ENCODE measurements around the gene PCP4L1.
A peak's percentile ranks its signal among the peaks of the same experiment; 100 is the strongest.
"Not testable (repeated sequence)": the region's sequence is repeated elsewhere in the genome, so short reads cannot be mapped to it uniquely, and the experiment has no call there.

PCP4L1 gene

GRCh38 chr1:161251579-161251978 lies 7.0 kb upstream of the PCP4L1 start:
- TF ChIP-seq POLR2AphosphoS5 (IDR thresholded peaks at IDR 0.05; ENCODE audit: low read depth), result no peak
- TF ChIP-seq, protein P1, sequence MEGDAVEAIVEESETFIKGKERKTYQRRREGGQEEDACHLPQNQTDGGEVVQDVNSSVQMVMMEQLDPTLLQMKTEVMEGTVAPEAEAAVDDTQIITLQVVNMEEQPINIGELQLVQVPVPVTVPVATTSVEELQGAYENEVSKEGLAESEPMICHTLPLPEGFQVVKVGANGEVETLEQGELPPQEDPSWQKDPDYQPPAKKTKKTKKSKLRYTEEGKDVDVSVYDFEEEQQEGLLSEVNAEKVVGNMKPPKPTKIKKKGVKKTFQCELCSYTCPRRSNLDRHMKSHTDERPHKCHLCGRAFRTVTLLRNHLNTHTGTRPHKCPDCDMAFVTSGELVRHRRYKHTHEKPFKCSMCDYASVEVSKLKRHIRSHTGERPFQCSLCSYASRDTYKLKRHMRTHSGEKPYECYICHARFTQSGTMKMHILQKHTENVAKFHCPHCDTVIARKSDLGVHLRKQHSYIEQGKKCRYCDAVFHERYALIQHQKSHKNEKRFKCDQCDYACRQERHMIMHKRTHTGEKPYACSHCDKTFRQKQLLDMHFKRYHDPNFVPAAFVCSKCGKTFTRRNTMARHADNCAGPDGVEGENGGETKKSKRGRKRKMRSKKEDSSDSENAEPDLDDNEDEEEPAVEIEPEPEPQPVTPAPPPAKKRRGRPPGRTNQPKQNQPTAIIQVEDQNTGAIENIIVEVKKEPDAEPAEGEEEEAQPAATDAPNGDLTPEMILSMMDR (IDR thresholded peaks at IDR 0.05; ENCODE audit: insufficient read depth, low read length), result no peak
- no peak for TF ChIP-seq GABPA (IDR thresholded peaks at IDR 0.05; ENCODE audit: low read depth)
- TF ChIP-seq, protein P2, sequence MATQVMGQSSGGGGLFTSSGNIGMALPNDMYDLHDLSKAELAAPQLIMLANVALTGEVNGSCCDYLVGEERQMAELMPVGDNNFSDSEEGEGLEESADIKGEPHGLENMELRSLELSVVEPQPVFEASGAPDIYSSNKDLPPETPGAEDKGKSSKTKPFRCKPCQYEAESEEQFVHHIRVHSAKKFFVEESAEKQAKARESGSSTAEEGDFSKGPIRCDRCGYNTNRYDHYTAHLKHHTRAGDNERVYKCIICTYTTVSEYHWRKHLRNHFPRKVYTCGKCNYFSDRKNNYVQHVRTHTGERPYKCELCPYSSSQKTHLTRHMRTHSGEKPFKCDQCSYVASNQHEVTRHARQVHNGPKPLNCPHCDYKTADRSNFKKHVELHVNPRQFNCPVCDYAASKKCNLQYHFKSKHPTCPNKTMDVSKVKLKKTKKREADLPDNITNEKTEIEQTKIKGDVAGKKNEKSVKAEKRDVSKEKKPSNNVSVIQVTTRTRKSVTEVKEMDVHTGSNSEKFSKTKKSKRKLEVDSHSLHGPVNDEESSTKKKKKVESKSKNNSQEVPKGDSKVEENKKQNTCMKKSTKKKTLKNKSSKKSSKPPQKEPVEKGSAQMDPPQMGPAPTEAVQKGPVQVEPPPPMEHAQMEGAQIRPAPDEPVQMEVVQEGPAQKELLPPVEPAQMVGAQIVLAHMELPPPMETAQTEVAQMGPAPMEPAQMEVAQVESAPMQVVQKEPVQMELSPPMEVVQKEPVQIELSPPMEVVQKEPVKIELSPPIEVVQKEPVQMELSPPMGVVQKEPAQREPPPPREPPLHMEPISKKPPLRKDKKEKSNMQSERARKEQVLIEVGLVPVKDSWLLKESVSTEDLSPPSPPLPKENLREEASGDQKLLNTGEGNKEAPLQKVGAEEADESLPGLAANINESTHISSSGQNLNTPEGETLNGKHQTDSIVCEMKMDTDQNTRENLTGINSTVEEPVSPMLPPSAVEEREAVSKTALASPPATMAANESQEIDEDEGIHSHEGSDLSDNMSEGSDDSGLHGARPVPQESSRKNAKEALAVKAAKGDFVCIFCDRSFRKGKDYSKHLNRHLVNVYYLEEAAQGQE (IDR thresholded peaks at IDR 0.05; ENCODE audit: insufficient replicate concordance, low read depth), result no peak
- TF ChIP-seq SPI1 (IDR thresholded peaks at IDR 0.05; ENCODE audit: borderline replicate concordance, low read depth), result no peak
- no peaks in the 10 kb centered on the region for H3K27me3 ChIP-seq (ENCODE audit: insufficient read depth, poor library complexity, severe bottlenecking)
- no peak for DNase-seq (ENCODE audit: low read depth in 1 of 2, low spot score in 1 of 2)

DNA sequence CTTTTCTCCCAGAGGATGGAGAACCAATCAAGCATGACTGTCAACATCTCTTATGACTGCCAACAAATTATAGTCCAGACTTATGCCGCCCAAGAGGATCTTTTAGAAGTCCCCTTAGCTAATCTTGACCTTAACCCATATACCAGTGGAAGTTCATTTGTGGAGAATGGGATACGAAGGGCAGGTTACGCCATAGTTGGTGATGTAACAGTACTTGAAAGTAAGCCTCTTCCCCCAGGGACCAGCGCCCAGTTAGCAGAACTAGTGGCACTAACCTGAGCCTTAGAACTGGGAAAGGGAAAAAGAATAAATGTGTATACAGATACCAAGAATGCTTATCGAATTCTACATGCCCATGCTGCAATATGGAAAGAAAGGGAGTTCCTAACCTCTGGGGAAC lies 3.2 kb upstream of the PCP4L1 start:
- DNase-seq (ENCODE audit: low read depth in 1 of 2, low spot score in 1 of 2), result peak; percentile 33 to 40
- peaks cover 24% of the 10 kb centered on the region for H3K27me3 ChIP-seq (ENCODE audit: insufficient read depth, poor library complexity, severe bottlenecking)
- H3K27ac ChIP-seq (replicated peaks); H3K4me3 ChIP-seq (replicated peaks; ENCODE audit: insufficient read depth, low read length): not testable (repeated sequence)

More at GRCh38 chr1:161251579-161251978, 7.0 kb upstream of the PCP4L1 start:
- H3K4me3 ChIP-seq (replicated peaks; ENCODE audit: insufficient read depth, low read length), result no peak overlapping the region
- no peak overlapping the region for H3K27ac ChIP-seq (replicated peaks)

DNA sequence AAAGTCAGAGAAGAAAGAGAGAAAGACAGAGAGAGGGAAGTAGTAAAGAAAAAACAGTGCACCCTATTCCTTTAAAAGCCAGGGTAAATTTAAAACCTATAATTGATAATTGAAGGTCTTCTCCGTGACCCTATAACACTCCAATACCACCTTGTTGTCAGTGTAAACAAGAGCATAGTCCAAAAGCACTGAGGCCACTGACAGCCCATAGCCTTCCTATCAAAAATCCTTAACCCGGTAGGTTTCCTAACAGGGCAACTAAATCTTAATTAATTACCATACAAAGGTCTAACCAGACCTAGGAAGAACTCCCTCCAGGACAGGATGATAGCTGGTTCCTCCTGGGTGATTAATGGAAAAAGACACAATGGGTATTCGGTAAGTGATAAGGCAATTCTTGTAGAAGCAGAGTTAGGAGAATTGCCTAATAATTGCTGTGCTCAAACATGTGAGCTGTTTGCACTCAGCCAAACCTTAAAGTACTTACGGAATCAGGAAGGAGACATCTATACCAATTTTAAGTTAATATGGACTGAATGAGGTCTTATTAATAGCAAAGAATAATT lies 2.5 kb upstream of the PCP4L1 start:
- peaks cover 30% of the 10 kb centered on the region for H3K27me3 ChIP-seq (ENCODE audit: insufficient read depth, poor library complexity, severe bottlenecking)
- peak in 1 of 2 experiments; percentile 18 for DNase-seq (ENCODE audit: low read depth in 1 of 2, low spot score in 1 of 2)
- not testable (repeated sequence) for H3K4me3 ChIP-seq (replicated peaks; ENCODE audit: insufficient read depth, low read length); H3K27ac ChIP-seq (replicated peaks)

- not testable (repeated sequence) for DNase-seq (ENCODE audit: low read depth in 1 of 2, low spot score in 1 of 2); H3K4me3 ChIP-seq (replicated peaks; ENCODE audit: insufficient read depth, low read length); H3K27ac ChIP-seq (replicated peaks)
- peaks cover 36% of the 10 kb centered on the region for H3K27me3 ChIP-seq (ENCODE audit: insufficient read depth, poor library complexity, severe bottlenecking)
Measured at GRCh38 chr1:161257109-161257508, 1.4 kb upstream of the PCP4L1 start.

GRCh38 chr1:161259345-161259702 lies 779 bp downstream of the PCP4L1 start:
- no peak overlapping the region for H3K27ac ChIP-seq (replicated peaks)
- peaks cover 36% of the 10 kb centered on the region for H3K27me3 ChIP-seq (ENCODE audit: insufficient read depth, poor library complexity, severe bottlenecking)
- H3K4me3 ChIP-seq (replicated peaks; ENCODE audit: insufficient read depth, low read length), result no peak overlapping the region
- no peak for DNase-seq (ENCODE audit: low read depth in 1 of 2, low spot score in 1 of 2)
- TF ChIP-seq POLR2AphosphoS5 (IDR thresholded peaks at IDR 0.05; ENCODE audit: low read depth), result no peak
- TF ChIP-seq, protein P2 (IDR thresholded peaks at IDR 0.05; ENCODE audit: insufficient replicate concordance, low read depth), result no peak
- no peak for TF ChIP-seq GABPA (IDR thresholded peaks at IDR 0.05; ENCODE audit: low read depth)
- TF ChIP-seq SPI1 (IDR thresholded peaks at IDR 0.05; ENCODE audit: borderline replicate concordance, low read depth), result no peak
- TF ChIP-seq, protein P1 (IDR thresholded peaks at IDR 0.05; ENCODE audit: insufficient read depth, low read length), result no peak

Data from HL-60 (cell line).